IMR-90 (cell line): ENCODE measurements around the gene RHOC. TPM values are rescaled to one million over a fixed set of nuclear protein-coding genes. Genes with fewer than 3 reads are reported as not detected.

Source experiments
- ATAC-seq: fragments of 200-7000 bp; cut with Tn5 transposase; 2 replicates; pipeline ENCODE4 v1.9.1; 2020; ENCODE audit warnings: low read depth, mild to moderate bottlenecking, moderate library complexity
- BruUV-seq: library from RNA; stranded (reverse); fragments of 400-500 nt; replicated peaks from 2 replicates; lab custom pipeline; 2021; lab: Mats Ljungman, UMichigan
- CTCF ChIA-PET: fragments of 300-600 bp; formaldehyde crosslinking; extraction: SDS; loops from one replicate; lab custom pipeline; 2021; ENCODE audit warnings: antibody characterized with exemption; lab: Yijun Ruan, JAX
- POLR2A ChIA-PET: fragments of 300-600 bp; sonication (Branson Sonifier 250); formaldehyde crosslinking; loops from one replicate; lab custom pipeline; 2022; ENCODE audit warnings: antibody characterized with exemption; ENCODE audit not compliant: unreplicated experiment; lab: Charles Lee
- DNase-seq: peaks from one replicate; pipeline ENCODE4 v3.0.0; 2013
- H2AFZ ChIP-seq: replicated peaks from 2 replicates; pipeline ENCODE3; 2013; ENCODE audit warnings: low read length, mild to moderate bottlenecking; ENCODE audit not compliant: poor library complexity
- H2AK5ac ChIP-seq: 2 replicates; pipeline ENCODE4 v1.6.1; 2013; ENCODE audit warnings: low read depth, low read length, inconsistent platforms
- H2AK9ac ChIP-seq: replicated peaks from 2 replicates; pipeline ENCODE3; 2013; ENCODE audit warnings: mild to moderate bottlenecking, low read depth, low read length, moderate library complexity; ENCODE audit not compliant: poor library complexity
- H2BK120ac ChIP-seq: 2 replicates; pipeline ENCODE4 v1.6.1; 2013; ENCODE audit warnings: low read depth, low read length, inconsistent platforms
- H2BK15ac ChIP-seq: 3 replicates; pipeline ENCODE4 v1.6.1; 2013; ENCODE audit warnings: low read depth, low read length, inconsistent platforms
- H2BK20ac ChIP-seq: 2 replicates; pipeline ENCODE4 v1.6.1; 2013; ENCODE audit warnings: low read depth, mild to moderate bottlenecking, inconsistent platforms, low read length, moderate library complexity
- H2BK5ac ChIP-seq: 2 replicates; pipeline ENCODE4 v1.6.1; 2013; ENCODE audit warnings: mild to moderate bottlenecking, low read depth, low read length, inconsistent platforms; ENCODE audit not compliant: poor library complexity, severe bottlenecking
- H3K14ac ChIP-seq: replicated peaks from 2 replicates; pipeline ENCODE4 v1.6.1; 2013; ENCODE audit warnings: low read depth, low read length, inconsistent platforms
- H3K18ac ChIP-seq: 2 replicates; pipeline ENCODE4 v1.6.1; 2013; ENCODE audit warnings: low read depth, low read length, control low read depth
- H3K23ac ChIP-seq: 2 replicates; pipeline ENCODE4 v1.6.1; 2013; ENCODE audit warnings: low read depth, low read length, inconsistent platforms
- H3K27ac ChIP-seq: 2 replicates; pipeline ENCODE4 v1.5.1; 2013; ENCODE audit warnings: mild to moderate bottlenecking, control low read depth, low read length; ENCODE audit not compliant: insufficient read depth
- H3K27me3 ChIP-seq: 2 replicates; pipeline ENCODE4 v1.6.1; 2013; ENCODE audit warnings: low read length; ENCODE audit not compliant: control insufficient read depth, insufficient read depth
- H3K36me3 ChIP-seq: 2 replicates; pipeline ENCODE4 v1.6.1; 2013; ENCODE audit warnings: low read length, mixed read lengths; ENCODE audit not compliant: control insufficient read depth, insufficient read depth
- H3K4ac ChIP-seq: 2 replicates; pipeline ENCODE4 v1.6.1; 2013; ENCODE audit warnings: low read depth, low read length, inconsistent platforms
- H3K4me1 ChIP-seq: 2 replicates; pipeline ENCODE4 v1.6.1; 2013; ENCODE audit warnings: low read length, mixed read lengths; ENCODE audit not compliant: control insufficient read depth, insufficient read depth
- H3K4me2 ChIP-seq: 2 replicates; pipeline ENCODE4 v1.6.1; 2013; ENCODE audit warnings: low read depth, mild to moderate bottlenecking, control low read depth, low read length, moderate library complexity
- H3K4me3 ChIP-seq: 2 replicates; pipeline ENCODE4 v1.5.1; 2013; ENCODE audit warnings: low read depth, mild to moderate bottlenecking, control low read depth, low read length, moderate library complexity; ENCODE audit not compliant: insufficient read depth
- H3K56ac ChIP-seq: 2 replicates; pipeline ENCODE4 v1.6.1; 2013; ENCODE audit warnings: low read length, inconsistent platforms; ENCODE audit not compliant: insufficient read depth; ENCODE audit errors: extremely low read depth
- H3K79me1 ChIP-seq, 2 experiments: 2 replicates each; pipeline ENCODE4 v1.6.1; 2013; ENCODE audit warnings: low read length in 2 of 2, inconsistent platforms in 1 of 2, low read depth in 1 of 2
- H3K9ac ChIP-seq: 2 replicates; pipeline ENCODE4 v1.6.1; 2013; ENCODE audit warnings: low read depth, low read length, control low read depth
- H3K9me1 ChIP-seq: 2 replicates; pipeline ENCODE4 v1.6.1; 2013; ENCODE audit warnings: low read length, inconsistent platforms; ENCODE audit not compliant: insufficient read depth
- H3K9me3 ChIP-seq: 2 replicates; pipeline ENCODE4 v1.6.1; 2013; ENCODE audit warnings: low read length; ENCODE audit not compliant: control insufficient read depth, insufficient read depth
- H4K20me1 ChIP-seq: 2 replicates; pipeline ENCODE4 v1.6.1; 2013; ENCODE audit warnings: low read length, inconsistent platforms; ENCODE audit not compliant: insufficient read depth
- H4K5ac ChIP-seq: 2 replicates; pipeline ENCODE4 v1.6.1; 2013; ENCODE audit warnings: mild to moderate bottlenecking, low read depth, low read length, control low read depth
- H4K8ac ChIP-seq, 2 experiments: 2 replicates each; pipeline ENCODE4 v1.6.1; 2013; ENCODE audit warnings: low read depth in 2 of 2, low read length in 2 of 2, control low read depth in 1 of 2, inconsistent platforms in 1 of 2
- H4K91ac ChIP-seq: 2 replicates; pipeline ENCODE4 v1.6.1; 2013; ENCODE audit warnings: low read depth, low read length, inconsistent platforms; ENCODE audit not compliant: insufficient read depth
- BHLHE40 ChIP-seq: fragments of 150-350 bp; IDR thresholded peaks from 2 replicates; pipeline ENCODE4 v1.6.1; 2016; ENCODE audit warnings: mild to moderate bottlenecking, low read depth, low read length
- CEBPB ChIP-seq: IDR thresholded peaks from 2 replicates; pipeline ENCODE4 v1.6.1; 2012; ENCODE audit warnings: low read depth, low read length, improper control_type of control experiment
- CHD1 ChIP-seq: IDR thresholded peaks from 2 replicates; pipeline ENCODE4 v1.6.1; 2012; ENCODE audit warnings: low read depth, low read length, improper control_type of control experiment
- CTCF ChIP-seq: conservative IDR thresholded peaks from 2 replicates; pipeline ENCODE4 v1.5.1; 2012; ENCODE audit warnings: mild to moderate bottlenecking, low read depth, low read length, improper control_type of control experiment
- MAFK ChIP-seq: IDR thresholded peaks from 2 replicates; pipeline ENCODE4 v1.6.1; 2012; ENCODE audit warnings: low read depth, low read length, improper control_type of control experiment
- MAZ ChIP-seq: IDR thresholded peaks from 2 replicates; pipeline ENCODE4 v1.6.1; 2012; ENCODE audit warnings: low read depth, mild to moderate bottlenecking, low read length, improper control_type of control experiment, moderate library complexity, borderline replicate concordance
- MXI1 ChIP-seq: IDR thresholded peaks from 2 replicates; pipeline ENCODE4 v1.6.1; 2012; ENCODE audit warnings: low read depth, mild to moderate bottlenecking, low read length, moderate library complexity, borderline replicate concordance
- NFE2L2 ChIP-seq: fragments of 150-350 bp; IDR thresholded peaks from 2 replicates; pipeline ENCODE4 v1.6.1; 2016; ENCODE audit warnings: low read depth, mild to moderate bottlenecking, low read length
- POLR2A ChIP-seq: IDR thresholded peaks from 2 replicates; pipeline ENCODE4 v1.6.1; 2012; ENCODE audit warnings: mild to moderate bottlenecking, low read depth, low read length
- RAD21 ChIP-seq: IDR thresholded peaks from 2 replicates; pipeline ENCODE4 v1.6.1; 2012; ENCODE audit warnings: low read length, improper control_type of control experiment
- RCOR1 ChIP-seq: IDR thresholded peaks from 2 replicates; pipeline ENCODE4 v1.6.1; 2012; ENCODE audit warnings: mild to moderate bottlenecking, low read length, improper control_type of control experiment; ENCODE audit not compliant: insufficient replicate concordance
- RFX5 ChIP-seq: IDR thresholded peaks from 2 replicates; pipeline ENCODE4 v1.8.0; 2012; ENCODE audit warnings: low read depth, mild to moderate bottlenecking, low read length, moderate library complexity
- USF2 ChIP-seq: fragments of 150-350 bp; IDR thresholded peaks from 2 replicates; pipeline ENCODE4 v1.6.1; 2017; ENCODE audit warnings: mild to moderate bottlenecking, antibody characterized with exemption, low read length, low read depth
- WGBS, 2 experiments: methylation state at CpG; one replicate each; pipeline versions ENCODE4 v1.1.5 to v1.1.7; 2013; ENCODE audit warnings: missing lambda C conversion rate in 2 of 2; ENCODE audit not compliant: insufficient read length in 1 of 2; ENCODE audit errors: extremely low coverage in 2 of 2; 5-methylcytosine and 5-hydroxymethylcytosine counted together
- dilution Hi-C: fragments of 300-500 bp; cut with HindIII; formaldehyde crosslinking; loops from one replicate; pipeline ENCODE4 v1.14.3; 2018; ENCODE audit warnings: low sequenced_read_pairs; ENCODE audit not compliant: unreplicated experiment
- in situ Hi-C: fragments of 300-500 bp; cut with MboI; formaldehyde crosslinking; loops from 3 replicates; pipeline ENCODE4 v1.14.3; 2019; ENCODE audit warnings: low sequenced_read_pairs, inconsistent platforms, mixed read lengths
- intact Hi-C: fragments of 100-400 bp; cut with micrococcal nuclease; formaldehyde crosslinking; loops from 2 replicates; pipeline ENCODE4 v1.10.0; 2022
- polyA plus RNA-seq, 3 experiments: library from polyadenylated mRNA; depleted of rRNA; stranded (reverse); fragments of >200 nt; gene quantifications; 2 replicates each; pipeline ENCODE4 v1.2.3, GENCODE V29; 2012; ENCODE audit warnings: low replicate concordance in 1 of 3
- total RNA-seq: library from RNA; depleted of rRNA; stranded (reverse); fragments of >200 nt; gene quantifications from 2 replicates; pipeline ENCODE4 v1.2.3, GENCODE V29; 2012

The RHOC gene
- total and polyA plus RNA-seq, 2 of the 4 experiments (the other 2 are of a cell fraction) = 764 to 839 TPM

GRCh38 chr1:112743174-112744008, 36.5 kb upstream of the RHOC start (continued):
- no peak for TF ChIP-seq MAZ
- TF ChIP-seq CEBPB = no peak

- CTCF ChIA-PET = interaction anchor here (0.9 kb wide), 1 partner anchor 19 kb away, joined by 4 read pairs; a partner anchor contains a TSS
- dilution Hi-C loops = no loop called here
- H2AK9ac ChIP-seq = no peak overlapping the region
These were observed 30.6 kb upstream of the RHOC start for GRCh38 chr1:112737573-112737972.

More at GRCh38 chr1:112737573-112737972, 30.6 kb upstream of the RHOC start:
- peaks cover 6% of the 10 kb centered on the region; the same call in 1 of the 2 replicates for H3K27me3 ChIP-seq
- in situ Hi-C loops = no loop called here
- H2BK5ac ChIP-seq = no peak overlapping the region
- no peak overlapping the region for H3K4me3 ChIP-seq
- no peak overlapping the region; the same call in 1 of the 2 replicates for H4K91ac ChIP-seq
- peak overlapping the region; percentile 82 for H2AK5ac ChIP-seq
- H2BK20ac ChIP-seq = peak overlapping the region; percentile 4; the same call in 1 of the 2 replicates
- WGBS, 2 experiments = 83% methylated on average over 2 of the region's 3 CpGs; no CpG with 5 or more reads in 1 of the 2 experiments
- H2BK15ac ChIP-seq = peak overlapping the region; percentile 59; the same call in 2 of the 3 replicates
- H3K18ac ChIP-seq = no peak overlapping the region
- no peak for TF ChIP-seq CHD1
- TF ChIP-seq CEBPB = no peak
- no peak for TF ChIP-seq USF2
- TF ChIP-seq MXI1 = no peak
- no peak for TF ChIP-seq MAZ
- TF ChIP-seq RFX5 = no peak
- no peak for TF ChIP-seq NFE2L2
- no peak for TF ChIP-seq MAFK
- TF ChIP-seq POLR2A = no peak
- no peak for TF ChIP-seq RAD21
- TF ChIP-seq RCOR1 = no peak
- no peak for TF ChIP-seq BHLHE40
- TF ChIP-seq CTCF = no peak
- H3K79me1 ChIP-seq = no peaks in the 10 kb centered on the region
- no peaks in the 10 kb centered on the region for H3K9me3 ChIP-seq
- H3K4ac ChIP-seq = 0 out of 2 replicates have a peak overlapping the region, but pooled peaks have one; percentile 1
- H3K14ac ChIP-seq = peak overlapping the region; percentile 23; the same call in 1 of the 2 replicates
- H3K9me1 ChIP-seq = no peaks in the 10 kb centered on the region
- H3K23ac ChIP-seq = no peak overlapping the region
- no TSS peak for BruUV-seq
- no peak for DNase-seq
- no peak overlapping the region for H4K5ac ChIP-seq
- intact Hi-C loops = no loop called here
- H3K4me1 ChIP-seq = peaks cover 6% of the 10 kb centered on the region; the same call in 1 of the 2 replicates
- H4K8ac ChIP-seq = 0 out of 4 replicates have a peak overlapping the region, but pooled peaks of 1 of the 2 experiments have one; percentile 7
- H4K20me1 ChIP-seq = no peaks in the 10 kb centered on the region
- peak overlapping the region; percentile 26; the same call in 1 of the 2 replicates for H2BK120ac ChIP-seq
- no peak overlapping the region for H3K9ac ChIP-seq
- H3K36me3 ChIP-seq = no peaks in the 10 kb centered on the region
- H2AFZ ChIP-seq = no peak overlapping the region
- no peak for ATAC-seq
- POLR2A ChIA-PET = no interaction called here
- no peak overlapping the region for H3K4me2 ChIP-seq
- H3K56ac ChIP-seq = no peak overlapping the region
- H3K27ac ChIP-seq = no peak overlapping the region
